ENCODE results near the gene FGF14. TPM values are rescaled to one million over a fixed set of nuclear protein-coding genes. Genes with fewer than 3 reads are reported as not detected.

FGF14 gene
- total and polyA plus RNA-seq, 2 experiments from 2014 or later = 0.73 TPM; not detected in 1

- peak; percentile 25 for DNase-seq (ENCODE audit: low spot score)
- no peaks in the 10 kb centered on the region for H3K79me2 ChIP-seq
- no peak overlapping the region for H3K27ac ChIP-seq
- H3K36me3 ChIP-seq (replicated peaks; ENCODE audit: insufficient read depth, low read depth) = no peaks in the 10 kb centered on the region
- H3K4me3 ChIP-seq = no peak overlapping the region
- no peak overlapping the region for H3K4me2 ChIP-seq
- no peaks in the 10 kb centered on the region for H3K9me3 ChIP-seq (ENCODE audit: low read depth)
- H3K4me1 ChIP-seq (ENCODE audit: insufficient read depth) = no peaks in the 10 kb centered on the region
- TF ChIP-seq EZH2phosphoT487 (IDR thresholded peaks at IDR 0.05; ENCODE audit: low read depth, severe bottlenecking, unreplicated experiment) (no peak), CTCF (IDR thresholded peaks at IDR 0.05; ENCODE audit: poor library complexity) (no peak), EZH2 (IDR thresholded peaks at IDR 0.05; ENCODE audit: borderline replicate concordance) (no peak)
- H3K9me2 ChIP-seq (replicated peaks; ENCODE audit: insufficient read depth) = no peaks in the 10 kb centered on the region
- 24% methylated on average over 5 of the region's 5 CpGs for WGBS (ENCODE audit: low lambda C conversion rate, missing lambda C conversion rate)
- no peaks in the 10 kb centered on the region for H4K20me1 ChIP-seq (ENCODE audit: insufficient read depth, poor library complexity, severe bottlenecking)
- H3K27me3 ChIP-seq = no peaks in the 10 kb centered on the region
- no peak overlapping the region for H2AFZ ChIP-seq
These were observed 181.1 kb downstream of the FGF14 start for GRCh38 chr13:102220681-102221228.

- Histone ChIP-seq H3K4me2 (no peak overlapping the region), H3K27me3 (no peaks in the 10 kb centered on the region), H3K4me3 (no peak overlapping the region), H3K9me2 (replicated peaks; ENCODE audit: insufficient read depth) (no peaks in the 10 kb centered on the region), H3K9me3 (ENCODE audit: low read depth) (no peaks in the 10 kb centered on the region), H4K20me1 (ENCODE audit: insufficient read depth, poor library complexity, severe bottlenecking) (no peaks in the 10 kb centered on the region), H3K27ac (no peak overlapping the region), H2AFZ (no peak overlapping the region), H3K4me1 (ENCODE audit: insufficient read depth) (no peaks in the 10 kb centered on the region), H3K79me2 (no peaks in the 10 kb centered on the region), H3K36me3 (replicated peaks; ENCODE audit: insufficient read depth, low read depth) (no peaks in the 10 kb centered on the region)
- DNase-seq (ENCODE audit: low spot score) = no peak
- TF ChIP-seq EZH2phosphoT487 (IDR thresholded peaks at IDR 0.05; ENCODE audit: low read depth, severe bottlenecking, unreplicated experiment) = no peak
- TF ChIP-seq EZH2 (IDR thresholded peaks at IDR 0.05; ENCODE audit: borderline replicate concordance) = no peak
- TF ChIP-seq CTCF (IDR thresholded peaks at IDR 0.05; ENCODE audit: poor library complexity) = no peak
These were observed 186.9 kb downstream of the FGF14 start for GRCh38 chr13:102214956-102215355.

GRCh38 chr13:102212729-102213128 lies 189.1 kb downstream of the FGF14 start:
- H3K4me2 ChIP-seq = no peak overlapping the region

More at GRCh38 chr13:102212729-102213128, 189.1 kb downstream of the FGF14 start:
- TF ChIP-seq CTCF (IDR thresholded peaks at IDR 0.05; ENCODE audit: poor library complexity) = no peak
- TF ChIP-seq EZH2 (IDR thresholded peaks at IDR 0.05; ENCODE audit: borderline replicate concordance) = no peak
- H3K27me3 ChIP-seq = no peaks in the 10 kb centered on the region
- no peaks in the 10 kb centered on the region for H3K79me2 ChIP-seq
- no peak overlapping the region for H2AFZ ChIP-seq
- H3K9me2 ChIP-seq (replicated peaks; ENCODE audit: insufficient read depth) = no peaks in the 10 kb centered on the region
- H3K4me3 ChIP-seq = no peak overlapping the region
- H3K36me3 ChIP-seq (replicated peaks; ENCODE audit: insufficient read depth, low read depth) = no peaks in the 10 kb centered on the region
- H3K4me1 ChIP-seq (ENCODE audit: insufficient read depth) = no peaks in the 10 kb centered on the region
- 42% methylated on average over 3 of the region's 3 CpGs for whole genome bisulfite sequencing (ENCODE audit: low lambda C conversion rate, missing lambda C conversion rate)
- no peak for DNase-seq (ENCODE audit: low spot score)
- no peak overlapping the region for H3K27ac ChIP-seq
- H4K20me1 ChIP-seq (ENCODE audit: insufficient read depth, poor library complexity, severe bottlenecking) = no peaks in the 10 kb centered on the region
- no peaks in the 10 kb centered on the region for H3K9me3 ChIP-seq (ENCODE audit: low read depth)
